WERI-Rb-1 (cell line): ENCODE measurements around the gene ELOVL6.

Experiments used
- DNase-seq: peaks from one replicate; pipeline ENCODE4 v3.0.0-alpha.2; 2020
- H3K27ac ChIP-seq: fragments of 250-450 bp; sonication (Bioruptor Pico); 2 replicates; pipeline ENCODE4 v1.5.1; 2020; ENCODE audit warnings: mild to moderate bottlenecking, moderate library complexity
- H3K27me3 ChIP-seq: fragments of 250-450 bp; sonication (Bioruptor Pico); 2 replicates; pipeline ENCODE4 v1.5.1; 2021; ENCODE audit warnings: mild to moderate bottlenecking, low read depth, moderate library complexity; ENCODE audit not compliant: insufficient read depth, severe bottlenecking
- H3K36me3 ChIP-seq: fragments of 250-450 bp; sonication (Bioruptor Pico); 2 replicates; pipeline ENCODE4 v1.5.1; 2020; ENCODE audit warnings: mild to moderate bottlenecking, moderate library complexity
- H3K4me3 ChIP-seq: 2 replicates; pipeline ENCODE4 v1.5.1; 2011; ENCODE audit warnings: low read depth, mild to moderate bottlenecking, control low read depth, low read length
- H3K9me3 ChIP-seq: fragments of 250-450 bp; sonication (Bioruptor Pico); 2 replicates; pipeline ENCODE4 v1.5.1; 2021; ENCODE audit warnings: mild to moderate bottlenecking, moderate library complexity; ENCODE audit not compliant: severe bottlenecking
- CTCF ChIP-seq: IDR thresholded peaks from 2 replicates; pipeline ENCODE4 v1.5.1; 2011; ENCODE audit warnings: low read depth, mild to moderate bottlenecking, control low read depth, inconsistent platforms, low read length

Gene ELOVL6

GRCh38 chr4:110134269-110134869, 64.0 kb downstream of the ELOVL6 start:
- no peak for TF ChIP-seq CTCF
- no peak for DNase-seq
- Histone ChIP-seq H3K27me3 (no peaks in the 10 kb centered on the region), H3K9me3 (no peaks in the 10 kb centered on the region), H3K36me3 (no peaks in the 10 kb centered on the region), H3K27ac (no peak overlapping the region), H3K4me3 (no peak overlapping the region)

- no peak for TF ChIP-seq CTCF
- DNase-seq: no peak
- Histone ChIP-seq H3K9me3 (no peaks in the 10 kb centered on the region), H3K4me3 (no peak overlapping the region), H3K27ac (no peak overlapping the region), H3K27me3 (no peaks in the 10 kb centered on the region), H3K36me3 (no peaks in the 10 kb centered on the region)
These were observed 65.3 kb downstream of the ELOVL6 start for GRCh38 chr4:110132816-110133719.

- Histone ChIP-seq H3K9me3 (no peaks in the 10 kb centered on the region), H3K4me3 (no peak overlapping the region), H3K27ac (no peak overlapping the region), H3K36me3 (no peaks in the 10 kb centered on the region), H3K27me3 (no peaks in the 10 kb centered on the region)
- TF ChIP-seq CTCF: no peak
- no peak for DNase-seq
These were observed 66.5 kb downstream of the ELOVL6 start for GRCh38 chr4:110131916-110132315.

GRCh38 chr4:110130576-110131358, 67.6 kb downstream of the ELOVL6 start:
- TF ChIP-seq CTCF: no peak
- DNase-seq: no peak
- Histone ChIP-seq H3K4me3 (no peak overlapping the region), H3K9me3 (no peaks in the 10 kb centered on the region), H3K27me3 (no peaks in the 10 kb centered on the region), H3K36me3 (no peaks in the 10 kb centered on the region), H3K27ac (no peak overlapping the region)

GRCh38 chr4:110129544-110129943, 68.9 kb downstream of the ELOVL6 start:
- H3K36me3 ChIP-seq: no peaks in the 10 kb centered on the region
- no peak overlapping the region for H3K4me3 ChIP-seq
- DNase-seq: no peak
- no peaks in the 10 kb centered on the region for H3K9me3 ChIP-seq
- no peak for TF ChIP-seq CTCF
- no peak overlapping the region for H3K27ac ChIP-seq
- no peaks in the 10 kb centered on the region for H3K27me3 ChIP-seq
